HepG2 (cell line): ENCODE measurements around the gene ITGAE. TPM values are rescaled to one million over a fixed set of nuclear protein-coding genes. Genes with fewer than 3 reads are reported as not detected.
A peak's percentile ranks its signal among the peaks of the same experiment; 100 is the strongest.

Experiments
- CSRNP2 ChIP-seq: sonication (generic); formaldehyde crosslinking; conservative IDR thresholded peaks from 2 replicates; pipeline ENCODE4 v1.8.0; 2022; ENCODE audit warnings: low read depth, missing genetic modification reagents
- FIP1L1 ChIP-seq: fragments of 200-400 bp; formaldehyde crosslinking; IDR thresholded peaks from 2 replicates; pipeline ENCODE4 v1.6.1; 2018; ENCODE audit warnings: low read depth, mild to moderate bottlenecking, low read length, moderate library complexity, borderline replicate concordance; ENCODE audit not compliant: insufficient read depth
- MAFK ChIP-seq, 2 experiments: IDR thresholded peaks in 1 of 2; conservative IDR thresholded peaks in 1 of 2; 2 replicates each; pipeline ENCODE4 v1.6.1; 2011; ENCODE audit warnings: improper control_type of control experiment in 2 of 2, low read length in 2 of 2
- MAX ChIP-seq: IDR thresholded peaks from 2 replicates; pipeline ENCODE4 v1.6.1; 2012; ENCODE audit warnings: inconsistent platforms
- NFYC ChIP-seq: IDR thresholded peaks from 2 replicates; pipeline ENCODE4 v1.6.1; 2016; ENCODE audit warnings: missing genetic modification reagents, missing compliant biosample characterization
- REXO4 ChIP-seq: sonication (generic); formaldehyde crosslinking; IDR thresholded peaks from 2 replicates; pipeline ENCODE4 v1.8.0; 2022; ENCODE audit warnings: missing genetic modification reagents, mild to moderate bottlenecking, borderline replicate concordance
- SMARCE1 ChIP-seq: fragments of 450-650 bp; IDR thresholded peaks from 2 replicates; pipeline ENCODE4 v1.6.1; 2017; ENCODE audit warnings: borderline replicate concordance
- TOE1 ChIP-seq: sonication (generic); formaldehyde crosslinking; IDR thresholded peaks from 2 replicates; pipeline ENCODE4 v1.4.0; 2020; ENCODE audit warnings: mild to moderate bottlenecking, missing genetic modification reagents
- U2AF2 ChIP-seq: fragments of 200-400 bp; formaldehyde crosslinking; IDR thresholded peaks from 2 replicates; pipeline ENCODE4 v1.6.1; 2017; ENCODE audit warnings: low read depth, mild to moderate bottlenecking, low read length
- ZFP36L2 ChIP-seq: sonication (generic); formaldehyde crosslinking; IDR thresholded peaks from 2 replicates; pipeline ENCODE4 v1.4.0; 2020; ENCODE audit warnings: missing genetic modification reagents
- ZFY ChIP-seq: sonication (generic); formaldehyde crosslinking; IDR thresholded peaks from 2 replicates; pipeline ENCODE4 v1.4.0; 2020; ENCODE audit warnings: missing genetic modification reagents
- ZNF253 ChIP-seq: sonication (generic); formaldehyde crosslinking; IDR thresholded peaks from 2 replicates; pipeline ENCODE4 v1.8.0; 2022; ENCODE audit warnings: mild to moderate bottlenecking, missing genetic modification reagents, borderline replicate concordance
- ZNF407 ChIP-seq: sonication (generic); formaldehyde crosslinking; IDR thresholded peaks from one replicate; pipeline ENCODE4 v1.5.1; 2020; ENCODE audit warnings: mild to moderate bottlenecking, missing genetic modification reagents; ENCODE audit errors: not compliant biosample characterization
- ZNF850 ChIP-seq: sonication (generic); formaldehyde crosslinking; conservative IDR thresholded peaks from 2 replicates; pipeline ENCODE4 v1.9.0; 2021; ENCODE audit warnings: mild to moderate bottlenecking, missing genetic modification reagents
- polyA plus RNA-seq, 8 experiments: library from polyadenylated mRNA; depleted of rRNA in 3 of 8; stranded (reverse) in 7 of 8; unstranded in 1 of 8; fragments of >200 nt; fragmentation: Illumina TruSeq in 4 of 8; extraction: Trizol in 4 of 8; gene quantifications; 2 replicates each; pipeline versions ENCODE4 v1.2.1 to v1.2.3, GENCODE V29; 2011 to 2016; ENCODE audit warnings: low read depth in 4 of 8, missing spikeins in 1 of 8, mixed read lengths in 1 of 8; ENCODE audit not compliant: insufficient read depth in 1 of 8
- total RNA-seq, 5 experiments: library from RNA; depleted of rRNA; stranded (reverse); fragments of >200 nt; fragmentation: Illumina TruSeq; extraction: Trizol; gene quantifications; 2 replicates each; pipeline ENCODE4 v1.2.3, GENCODE V29; 2016; ENCODE audit warnings: low read depth in 1 of 5

ITGAE gene
- total and polyA plus RNA-seq, 2 of the 13 experiments (the other 11 are each of a cell fraction or from before 2014, with no cell fraction given), result 42.3 to 49.0 TPM

- TF ChIP-seq ZNF253 (CRISPR knock-in tag), result 0 out of 2 replicates have a peak, but pooled peaks have one; percentile 27
- TF ChIP-seq SMARCE1, result no peak
- no peak for TF ChIP-seq U2AF2
- no peak for TF ChIP-seq TOE1 (CRISPR knock-in tag)
- no peak for TF ChIP-seq CSRNP2
- TF ChIP-seq MAFK (conservative IDR thresholded peaks at IDR 0.05 in 1 of 2, IDR thresholded peaks at IDR 0.05 in 1 of 2; ENCODE audit: low read length in 2 of 2), result no peak
- TF ChIP-seq ZFY, result peak; percentile 90
- TF ChIP-seq FIP1L1, result no peak
- TF ChIP-seq ZFP36L2 (CRISPR knock-in tag), result no peak; the same call in 1 of the 2 replicates
- TF ChIP-seq MAX, result peak; percentile 24; the same call in 1 of the 2 replicates
- peak; percentile 55; the same call in 1 of the 2 replicates for TF ChIP-seq ZNF850 (CRISPR knock-in tag)
- TF ChIP-seq NFYC, result peak; percentile 82
- 0 out of 2 replicates have a peak, but pooled peaks have one; percentile 39 for TF ChIP-seq REXO4
- TF ChIP-seq ZNF407 (CRISPR knock-in tag), result peak; percentile 86
Measured at GRCh38 chr17:3668279-3669084, 132.5 kb downstream of the ITGAE start, which contains the start of the genes EMC6 and TAX1BP3 (continued).
